Renal pelvis (tissue), 4 donors: Measurements from ENCODE around the gene AKAP6. TPM values are rescaled to one million over a fixed set of nuclear protein-coding genes. Genes with fewer than 3 reads are reported as not detected.
"Not testable (repeated sequence)": the region's sequence is repeated elsewhere in the genome, so short reads cannot be mapped to it uniquely, and the experiment has no call there.

ENCODE experiments used
- DNase-seq: peaks from one replicate; pipeline ENCODE4 v3.0.0-alpha.2; 2013
- polyA plus RNA-seq, 3 donors: library from polyadenylated mRNA; unstranded; fragments of 120-200 nt; gene quantifications; one replicate each; pipeline ENCODE4 v1.2.1, GENCODE V29; 2013; ENCODE audit not compliant: insufficient read length in 3 of 3

The AKAP6 gene
- polyA plus RNA-seq, 3 donors = 2.2 to 4.6 (median 2.5) TPM

GRCh38 chr14:32373174-32373573 is 44.1 kb downstream of the AKAP6 start:
- DNase-seq = not testable (repeated sequence)

GRCh38 chr14:32374155-32374554 is 45.1 kb downstream of the AKAP6 start:
- DNase-seq = no peak

GRCh38 chr14:32375663-32376062 is 46.6 kb downstream of the AKAP6 start:
- DNase-seq = no peak

- no peak for DNase-seq
These were observed 48.0 kb downstream of the AKAP6 start for GRCh38 chr14:32377046-32377646.

- DNase-seq = no peak
These were observed 49.2 kb downstream of the AKAP6 start for GRCh38 chr14:32378284-32378683.

- no peak for DNase-seq
These were observed 50.3 kb downstream of the AKAP6 start for GRCh38 chr14:32379447-32379846.

GRCh38 chr14:32381869-32382268 is 52.8 kb downstream of the AKAP6 start:
- no peak for DNase-seq

- no peak for DNase-seq
These were observed 53.6 kb downstream of the AKAP6 start for GRCh38 chr14:32382704-32383103.

- no peak for DNase-seq
These were observed 54.4 kb downstream of the AKAP6 start for GRCh38 chr14:32383364-32384009.

GRCh38 chr14:32384464-32384863 is 55.4 kb downstream of the AKAP6 start:
- no peak for DNase-seq

- not testable (repeated sequence) for DNase-seq
These were observed 58.2 kb downstream of the AKAP6 start for GRCh38 chr14:32387295-32387694.

GRCh38 chr14:32393119-32393518 is 64.0 kb downstream of the AKAP6 start:
- no peak for DNase-seq

- no peak for DNase-seq
These were observed 64.9 kb downstream of the AKAP6 start for GRCh38 chr14:32394038-32394437.

GRCh38 chr14:32396885-32397284 is 67.8 kb downstream of the AKAP6 start:
- no peak for DNase-seq

- DNase-seq = no peak
These were observed 69.0 kb downstream of the AKAP6 start for GRCh38 chr14:32397861-32398640.

- DNase-seq = no peak
These were observed 70.8 kb downstream of the AKAP6 start for GRCh38 chr14:32399920-32400319.

- DNase-seq = no peak
These were observed 71.4 kb downstream of the AKAP6 start for GRCh38 chr14:32400480-32400879.

GRCh38 chr14:32403021-32403420 is 73.9 kb downstream of the AKAP6 start:
- DNase-seq = no peak

GRCh38 chr14:32403688-32404087 is 74.6 kb downstream of the AKAP6 start:
- no peak for DNase-seq

- DNase-seq = no peak
These were observed 75.9 kb downstream of the AKAP6 start for GRCh38 chr14:32404784-32405573.

GRCh38 chr14:32405856-32406255 is 76.8 kb downstream of the AKAP6 start:
- DNase-seq = no peak

GRCh38 chr14:32407130-32407529 is 78.0 kb downstream of the AKAP6 start:
- no peak for DNase-seq
